HEK293T (cell line): ENCODE measurements around the gene ANKRD33.

Experiments used
- CTCF ChIA-PET: fragments of 350-600 bp; formaldehyde crosslinking; extraction: SDS; loops from one replicate; lab custom pipeline; 2021; ENCODE audit warnings: antibody characterized with exemption, inconsistent platforms; lab: Yijun Ruan, JAX
- POLR2A ChIA-PET: fragments of 350-600 bp; formaldehyde crosslinking; extraction: SDS; loops from one replicate; lab custom pipeline; 2020; ENCODE audit warnings: antibody characterized with exemption, inconsistent platforms; lab: Yijun Ruan, JAX
- DNase-seq: peaks from one replicate; pipeline ENCODE4 v3.0.0; 2012; ENCODE audit warnings: mixed read lengths; ENCODE audit errors: extremely low spot score
- ARNT ChIP-seq: fragments of 450-650 bp; IDR thresholded peaks from 2 replicates; pipeline ENCODE4 v1.6.1; 2017; ENCODE audit warnings: mild to moderate bottlenecking
- BHLHE40 ChIP-seq: fragments of 450-650 bp; IDR thresholded peaks from 2 replicates; pipeline ENCODE4 v1.6.1; 2016; ENCODE audit warnings: mild to moderate bottlenecking, moderate library complexity, borderline replicate concordance
- CTBP1 ChIP-seq: fragments of 450-650 bp; IDR thresholded peaks from 2 replicates; pipeline ENCODE4 v1.6.1; 2016; ENCODE audit warnings: borderline replicate concordance
- ELF4 ChIP-seq: fragments of 450-650 bp; IDR thresholded peaks from 2 replicates; pipeline ENCODE4 v1.6.1; 2017; ENCODE audit warnings: antibody characterized with exemption
- FOXA1 ChIP-seq: fragments of 450-650 bp; IDR thresholded peaks from 2 replicates; pipeline ENCODE4 v1.6.1; 2016; ENCODE audit warnings: mild to moderate bottlenecking
- FOXK2 ChIP-seq: fragments of 450-650 bp; IDR thresholded peaks from 2 replicates; pipeline ENCODE4 v1.6.1; 2016; ENCODE audit warnings: mild to moderate bottlenecking
- FOXM1 ChIP-seq: fragments of 450-650 bp; IDR thresholded peaks from 2 replicates; pipeline ENCODE4 v1.6.1; 2017; ENCODE audit warnings: mild to moderate bottlenecking, borderline replicate concordance
- HDGF ChIP-seq: fragments of 450-650 bp; IDR thresholded peaks from 2 replicates; pipeline ENCODE4 v1.6.1; 2017; ENCODE audit warnings: antibody characterized with exemption, borderline replicate concordance
- L3MBTL2 ChIP-seq: fragments of 450-650 bp; conservative IDR thresholded peaks from 2 replicates; pipeline ENCODE4 v1.6.1; 2016; ENCODE audit warnings: mild to moderate bottlenecking
- LEF1 ChIP-seq: fragments of 450-650 bp; IDR thresholded peaks from 2 replicates; pipeline ENCODE4 v1.6.1; 2017; ENCODE audit warnings: mild to moderate bottlenecking, borderline replicate concordance
- NFRKB ChIP-seq: fragments of 450-650 bp; IDR thresholded peaks from 2 replicates; pipeline ENCODE4 v1.6.1; 2016; ENCODE audit warnings: mild to moderate bottlenecking, moderate library complexity
- SP1 ChIP-seq: fragments of 450-650 bp; IDR thresholded peaks from 2 replicates; pipeline ENCODE4 v1.6.1; 2017
- SUZ12 ChIP-seq: fragments of 450-650 bp; IDR thresholded peaks from 2 replicates; pipeline ENCODE4 v1.6.1; 2016; ENCODE audit warnings: mild to moderate bottlenecking
- TARDBP ChIP-seq: fragments of 450-650 bp; IDR thresholded peaks from 2 replicates; pipeline ENCODE4 v1.6.1; 2016
- ZNF384 ChIP-seq: fragments of 450-650 bp; IDR thresholded peaks from 2 replicates; pipeline ENCODE4 v1.6.1; 2016
- TF ChIP-seq, protein P1 (sequence below): fragments of 450-650 bp; IDR thresholded peaks from 2 replicates; pipeline ENCODE4 v1.6.1; 2016

The ANKRD33 gene, protein sequence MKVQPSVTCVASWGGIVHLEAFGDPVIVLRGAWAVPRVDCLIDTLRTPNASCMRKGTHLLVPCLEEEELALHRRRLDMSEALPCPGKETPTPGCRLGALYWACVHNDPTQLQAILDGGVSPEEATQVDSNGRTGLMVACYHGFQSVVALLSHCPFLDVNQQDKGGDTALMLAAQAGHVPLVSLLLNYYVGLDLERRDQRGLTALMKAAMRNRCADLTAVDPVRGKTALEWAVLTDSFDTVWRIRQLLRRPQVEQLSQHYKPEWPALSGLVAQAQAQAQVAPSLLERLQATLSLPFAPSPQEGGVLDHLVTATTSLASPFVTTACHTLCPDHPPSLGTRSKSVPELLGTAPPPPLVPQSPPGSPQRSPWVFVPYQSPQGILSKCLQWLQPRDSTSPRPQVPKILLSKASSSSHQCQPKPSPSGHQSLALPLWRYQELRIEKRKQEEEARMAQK

DNA sequence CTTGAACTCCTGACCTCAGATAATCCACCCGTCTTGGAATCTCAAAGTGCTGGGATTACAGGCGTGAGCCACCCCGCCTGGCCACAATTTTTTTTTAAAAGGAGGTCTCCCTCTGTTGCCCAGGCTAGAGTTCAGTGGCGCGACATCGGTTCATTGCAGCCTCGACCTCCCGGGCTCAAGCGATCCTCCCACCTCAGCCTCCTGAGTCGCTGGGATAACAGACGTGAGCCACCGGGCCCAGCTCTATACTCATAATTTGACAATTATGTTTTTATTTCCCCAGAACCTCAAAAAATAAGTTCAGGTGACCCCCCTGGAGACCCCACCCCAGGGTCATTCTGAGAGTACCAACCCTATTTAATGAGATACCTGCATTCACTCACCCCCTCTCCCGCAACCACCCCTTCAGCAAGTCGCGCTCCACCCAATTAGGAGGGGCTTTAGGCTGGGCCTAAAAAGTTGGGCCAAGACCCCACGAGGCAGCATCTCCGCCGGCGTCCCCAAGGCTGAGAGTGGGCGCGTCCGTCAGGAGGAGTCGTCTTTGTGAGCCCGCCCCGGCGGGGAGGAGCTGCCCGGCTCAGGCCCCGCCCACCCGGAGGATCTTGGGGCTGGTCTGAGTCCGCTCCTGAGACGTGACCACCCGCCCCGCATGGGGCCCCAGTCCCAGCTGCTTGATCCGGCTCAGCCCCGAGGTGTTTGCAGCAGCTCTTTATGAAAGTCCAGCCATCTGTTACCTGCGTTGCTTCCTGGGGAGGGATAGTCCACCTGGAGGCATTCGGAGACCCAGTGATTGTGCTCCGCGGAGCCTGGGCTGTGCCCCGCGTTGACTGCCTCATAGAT, at the start of gene ANKRD33:
Gene ANKRD33 (plus strand): TSS at position 628 of the 840 bp plus-strand sequence. CDS start 84 bp downstream, at position 712.
- POLR2A ChIA-PET: no interaction called here
- TF ChIP-seq ZNF384 (no peak), CTBP1 (no peak), BHLHE40 (no peak), SUZ12 (no peak), L3MBTL2 (no peak), SP1 (no peak)
- CTCF ChIA-PET: interaction anchor here (0.6 to 1.0 kb wide), 2 partner anchors 12 to 131 kb away, joined by 3 read pairs; no protein-coding TSS in a partner anchor
- DNase-seq: no peak

DNA sequence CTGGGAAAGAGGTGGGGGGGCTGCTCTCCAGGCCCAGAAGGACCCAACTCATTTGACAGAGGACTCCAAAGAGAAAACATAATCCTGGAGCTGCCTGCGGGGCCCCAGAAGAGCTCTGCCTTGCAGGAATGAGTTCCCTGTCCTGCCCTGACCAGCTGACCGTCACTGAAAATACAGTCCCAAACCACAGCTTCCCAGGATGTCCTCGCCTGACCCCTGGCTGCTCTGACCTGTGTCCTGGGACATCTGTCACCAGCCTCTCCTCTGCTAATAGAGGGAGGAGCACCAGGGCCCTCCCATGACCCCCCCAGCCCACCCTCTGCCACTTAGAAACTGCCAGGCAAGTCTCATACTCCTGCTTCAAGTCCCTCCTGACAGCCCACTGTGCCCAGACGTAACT, 49.1 kb upstream of the ANKRD33 start:
- POLR2A ChIA-PET: no interaction called here
- DNase-seq: no peak
- TF ChIP-seq LEF1 (no peak), CTBP1 (no peak), NFRKB (no peak), SP1 (no peak), FOXM1 (no peak), L3MBTL2 (no peak)
- CTCF ChIA-PET: interaction anchor here (1.0 kb wide), 1 partner anchor 15 kb away, joined by 3 read pairs; no protein-coding TSS in a partner anchor

DNA sequence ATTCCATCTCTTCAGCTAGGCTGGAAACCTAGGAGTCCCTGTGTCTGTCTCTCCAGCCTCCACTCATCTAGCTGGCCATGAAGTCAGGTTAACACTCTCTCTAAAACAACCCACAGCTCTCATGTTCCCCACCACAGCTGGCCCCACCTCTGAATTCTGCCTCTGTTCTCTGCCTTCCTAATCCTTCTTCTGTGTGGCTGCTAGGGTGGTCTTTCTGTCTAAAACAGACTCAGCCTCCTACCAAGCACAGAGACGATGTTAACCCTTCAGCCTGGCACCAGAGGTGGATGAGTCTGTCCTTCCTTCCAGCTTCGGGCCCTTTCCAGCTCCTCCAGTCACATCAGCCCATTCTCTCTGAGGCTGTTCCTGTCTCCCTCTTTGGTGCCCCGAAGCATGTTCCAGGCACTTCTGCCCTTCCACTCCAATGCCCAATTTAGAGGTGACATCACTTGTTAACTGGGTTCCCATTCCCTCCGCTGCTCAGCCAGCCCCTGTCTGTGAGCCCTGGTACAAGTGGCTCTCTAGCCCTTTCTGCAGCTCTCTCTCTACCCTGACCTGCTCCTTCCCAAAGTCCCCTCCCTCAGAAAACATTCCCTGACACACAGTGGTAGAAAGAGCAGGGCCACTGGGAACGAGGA, 48.5 kb upstream of the ANKRD33 start:
- ChIA-PET CTCF (interaction anchor here (0.6 to 1.0 kb wide), 2 partner anchors 15 to 40 kb away, joined by 3 to 6 read pairs; no protein-coding TSS in a partner anchor), POLR2A (no interaction called here)
- no peak for DNase-seq
- TF ChIP-seq ZNF384: no peak
- no peak for TF ChIP-seq SP1
- no peak for TF ChIP-seq FOXA1
- no peak for TF ChIP-seq SUZ12
- no peak for TF ChIP-seq BHLHE40
- no peak for TF ChIP-seq LEF1
- TF ChIP-seq NFRKB: no peak
- no peak for TF ChIP-seq HDGF
- TF ChIP-seq ELF4: no peak
- TF ChIP-seq FOXM1: no peak
- TF ChIP-seq, protein P1, sequence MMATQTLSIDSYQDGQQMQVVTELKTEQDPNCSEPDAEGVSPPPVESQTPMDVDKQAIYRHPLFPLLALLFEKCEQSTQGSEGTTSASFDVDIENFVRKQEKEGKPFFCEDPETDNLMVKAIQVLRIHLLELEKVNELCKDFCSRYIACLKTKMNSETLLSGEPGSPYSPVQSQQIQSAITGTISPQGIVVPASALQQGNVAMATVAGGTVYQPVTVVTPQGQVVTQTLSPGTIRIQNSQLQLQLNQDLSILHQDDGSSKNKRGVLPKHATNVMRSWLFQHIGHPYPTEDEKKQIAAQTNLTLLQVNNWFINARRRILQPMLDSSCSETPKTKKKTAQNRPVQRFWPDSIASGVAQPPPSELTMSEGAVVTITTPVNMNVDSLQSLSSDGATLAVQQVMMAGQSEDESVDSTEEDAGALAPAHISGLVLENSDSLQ: no peak
- TF ChIP-seq TARDBP: no peak
- no peak for TF ChIP-seq CTBP1
- no peak for TF ChIP-seq ARNT
- TF ChIP-seq FOXK2: no peak
- TF ChIP-seq L3MBTL2: no peak

DNA sequence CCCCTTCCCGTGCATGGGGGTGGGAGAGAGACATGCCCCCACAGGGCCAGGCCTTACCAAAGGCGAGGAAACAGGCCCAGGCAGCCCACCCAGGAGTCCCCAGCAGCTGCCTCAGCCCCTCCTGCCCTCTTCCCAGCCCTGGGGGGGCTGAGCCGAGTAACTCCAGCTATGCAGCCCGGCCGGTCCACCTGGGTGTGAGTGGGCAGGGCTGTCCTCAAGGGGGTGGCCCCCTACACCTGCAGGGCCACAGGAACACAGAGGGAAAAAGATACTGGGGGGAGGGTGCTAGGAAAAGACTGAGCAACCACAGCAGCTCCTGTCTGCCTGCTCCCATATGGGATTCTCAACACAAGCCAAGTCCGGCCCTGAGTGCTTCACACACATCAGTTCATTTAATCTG, 46.9 kb upstream of the ANKRD33 start:
- ChIA-PET POLR2A (no interaction called here), CTCF (no interaction called here)
- DNase-seq: no peak

DNA sequence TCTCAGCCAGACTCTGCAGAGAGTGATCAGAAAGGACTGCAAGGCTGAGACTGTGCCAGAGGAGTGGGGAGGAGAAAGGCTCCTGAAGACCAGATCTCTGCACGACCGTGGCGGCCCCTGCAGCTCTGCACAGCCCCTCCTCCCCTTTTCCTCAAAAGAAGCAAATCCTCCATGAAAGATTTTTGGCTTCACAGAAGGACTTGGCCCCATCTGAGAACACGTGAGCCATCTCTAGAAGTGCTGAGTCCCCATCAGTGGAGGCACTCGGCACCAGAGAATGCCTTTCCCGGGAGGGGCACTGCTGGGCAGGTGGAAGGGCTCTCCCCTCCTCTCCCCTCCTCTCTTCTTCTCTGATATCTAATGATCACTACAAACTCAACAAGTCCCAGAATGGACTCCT, 46.2 kb upstream of the ANKRD33 start:
- CTCF ChIA-PET: no interaction called here
- POLR2A ChIA-PET: no interaction called here
- DNase-seq: no peak
- TF ChIP-seq, protein P1: no peak
- TF ChIP-seq SUZ12: no peak
- no peak for TF ChIP-seq FOXM1
- TF ChIP-seq HDGF: no peak
- TF ChIP-seq L3MBTL2: no peak
- no peak for TF ChIP-seq BHLHE40
- TF ChIP-seq ZNF384: no peak
- no peak for TF ChIP-seq FOXK2
- TF ChIP-seq TARDBP: no peak
- no peak for TF ChIP-seq FOXA1
- no peak for TF ChIP-seq NFRKB
- no peak for TF ChIP-seq LEF1
- no peak for TF ChIP-seq SP1
- no peak for TF ChIP-seq CTBP1
- no peak for TF ChIP-seq ARNT

More for the DNA sequence above, 46.9 kb upstream of the ANKRD33 start:
- TF ChIP-seq LEF1: no peak

DNA sequence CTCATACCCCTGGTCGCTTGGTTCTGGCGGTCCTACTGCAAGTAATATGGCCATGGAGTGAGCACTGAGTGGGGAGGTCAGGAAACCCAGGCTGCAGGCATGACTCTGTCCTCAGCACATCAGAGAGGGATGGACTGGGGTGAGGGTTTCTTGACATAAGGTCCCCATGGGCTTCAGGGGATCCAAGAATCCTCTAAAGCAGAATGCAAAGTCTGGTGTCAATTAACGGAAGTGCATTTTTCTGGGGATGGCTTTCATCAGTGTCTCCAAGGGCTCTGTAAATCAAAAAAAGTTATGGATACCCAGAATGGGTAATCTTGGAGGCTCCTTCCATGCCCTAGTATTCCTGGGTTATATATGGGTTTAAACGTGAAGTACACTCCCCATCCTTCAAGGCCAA, 43.0 kb upstream of the ANKRD33 start:
- TF ChIP-seq SUZ12: no peak
- no peak for TF ChIP-seq TARDBP
- ChIA-PET POLR2A (no interaction called here), CTCF (no interaction called here)
- no peak for DNase-seq
